Aorta (tissue), 5 donors: ENCODE data around the gene KCNQ1. TPM values are rescaled to one million over a fixed set of nuclear protein-coding genes. Genes with fewer than 3 reads are reported as not detected.

Experiments
- ATAC-seq: fragments of 200-7000 bp; cut with Tn5 transposase; one replicate; pipeline ENCODE4 v1.9.1; 2022; ENCODE audit warnings: moderate library complexity; ENCODE audit not compliant: low FRiP score
- DNase-seq, 2 donors: peaks; one replicate each; pipeline ENCODE4 v3.0.0-alpha.2; 2020
- H3K27ac ChIP-seq, 2 donors: one replicate each; pipeline ENCODE4 v1.5.1; 2013; ENCODE audit warnings: low read length in 2 of 2, mild to moderate bottlenecking in 2 of 2, moderate library complexity in 2 of 2, control low read depth in 1 of 2, inconsistent platforms in 1 of 2, low read depth in 1 of 2
- H3K27me3 ChIP-seq, 2 donors: one replicate each; pipeline ENCODE4 v1.6.1; 2013; ENCODE audit warnings: control low read depth in 1 of 2, low read length in 1 of 2, mild to moderate bottlenecking in 1 of 2, moderate library complexity in 1 of 2; ENCODE audit not compliant: insufficient read depth in 2 of 2, control insufficient read depth in 1 of 2
- H3K36me3 ChIP-seq, 2 donors: one replicate each; pipeline ENCODE4 v1.6.1; 2013; ENCODE audit warnings: control low read depth in 1 of 2, low read length in 1 of 2, mild to moderate bottlenecking in 1 of 2; ENCODE audit not compliant: insufficient read depth in 2 of 2, control insufficient read depth in 1 of 2
- H3K4me1 ChIP-seq, 2 donors: one replicate each; pipeline ENCODE4 v1.6.1; 2013; ENCODE audit warnings: low read length in 2 of 2, control low read depth in 1 of 2, mild to moderate bottlenecking in 1 of 2, moderate library complexity in 1 of 2; ENCODE audit not compliant: insufficient read depth in 2 of 2, control insufficient read depth in 1 of 2
- H3K4me3 ChIP-seq, 2 donors: one replicate each; pipeline ENCODE4 v1.5.1; 2013; ENCODE audit warnings: low read length in 2 of 2, control low read depth in 1 of 2, mild to moderate bottlenecking in 1 of 2
- H3K9me3 ChIP-seq: one replicate; pipeline ENCODE4 v1.6.1; 2013; ENCODE audit warnings: mild to moderate bottlenecking, low read length; ENCODE audit not compliant: control insufficient read depth
- WGBS, 2 donors: extraction: QIAGEN DNeasy Blood & Tissue Kit; methylation state at CpG; one replicate each; pipeline ENCODE4 v1.1.7; 2013; 5-methylcytosine and 5-hydroxymethylcytosine counted together
- intact Hi-C, 2 donors: fragments of 100-400 bp; cut with DNase I; formaldehyde crosslinking; loops; one replicate each; pipeline versions ENCODE4 v1.14.2 to v1.15.0; 2022
- polyA plus RNA-seq, 2 donors: library from polyadenylated mRNA; stranded (reverse); fragments of 200-250 nt; gene quantifications; one replicate each; pipeline ENCODE4 v1.2.3, GENCODE V29; 2013
- total RNA-seq, 2 donors: library from RNA; stranded (reverse); fragmentation: NEBNext Ultra II Directional; extraction: Animal tissue kit (Norgen Biotek cat#: 25700); gene quantifications; one replicate each; pipeline ENCODE4 v1.2.1, GENCODE V29; 2021
- donor health status: healthy with polysubstance abuse.
- donor health status: Bipolar disorder and iron deficiency.
- donor health status: DM: no; HTN: no; CAD: no.
- donor health status: DM: no; HTN: no; CAD: no.
- donor health status: DM: yes; HTN: yes; CAD: no.

KCNQ1 gene
- total and polyA plus RNA-seq, 4 donors = 0.67 to 11.5 (median 5.8) TPM

DNA sequence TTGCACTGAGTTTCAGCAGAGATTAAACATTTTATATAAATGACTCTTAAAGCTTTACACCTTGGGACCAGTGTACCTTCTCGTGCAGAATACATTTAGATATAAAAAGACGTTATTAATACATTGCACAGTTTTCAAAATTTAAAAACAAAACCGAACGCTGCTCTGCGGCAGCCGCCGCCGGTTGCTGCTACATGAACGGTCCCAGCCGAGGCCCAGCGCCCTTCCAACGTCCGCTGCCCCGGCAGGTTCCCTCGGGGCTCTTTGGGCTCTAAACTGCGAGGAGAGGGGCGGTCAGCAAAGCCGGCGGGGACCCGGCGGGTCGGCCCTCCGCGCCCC, 438.8 kb downstream of the KCNQ1 start:
- Histone ChIP-seq H3K27me3 (no peaks in the 10 kb centered on the region), H3K9me3 (no peaks in the 10 kb centered on the region), H3K27ac (no peak overlapping the region), H3K4me3 (peak overlapping the region; percentile 81 to 84), H3K36me3 (no peaks in the 10 kb centered on the region), H3K4me1 (no peaks in the 10 kb centered on the region)
- WGBS, 2 donors = 0 to 1% methylated on average over 24 of the region's 24 CpGs
- intact Hi-C loops = loop anchor here in 1 of 2 donors (5.0 kb wide), 2 partner anchors 106 to 176 kb away; no protein-coding TSS in a partner anchor
- DNase-seq (no peak), ATAC-seq (no peak)

DNA sequence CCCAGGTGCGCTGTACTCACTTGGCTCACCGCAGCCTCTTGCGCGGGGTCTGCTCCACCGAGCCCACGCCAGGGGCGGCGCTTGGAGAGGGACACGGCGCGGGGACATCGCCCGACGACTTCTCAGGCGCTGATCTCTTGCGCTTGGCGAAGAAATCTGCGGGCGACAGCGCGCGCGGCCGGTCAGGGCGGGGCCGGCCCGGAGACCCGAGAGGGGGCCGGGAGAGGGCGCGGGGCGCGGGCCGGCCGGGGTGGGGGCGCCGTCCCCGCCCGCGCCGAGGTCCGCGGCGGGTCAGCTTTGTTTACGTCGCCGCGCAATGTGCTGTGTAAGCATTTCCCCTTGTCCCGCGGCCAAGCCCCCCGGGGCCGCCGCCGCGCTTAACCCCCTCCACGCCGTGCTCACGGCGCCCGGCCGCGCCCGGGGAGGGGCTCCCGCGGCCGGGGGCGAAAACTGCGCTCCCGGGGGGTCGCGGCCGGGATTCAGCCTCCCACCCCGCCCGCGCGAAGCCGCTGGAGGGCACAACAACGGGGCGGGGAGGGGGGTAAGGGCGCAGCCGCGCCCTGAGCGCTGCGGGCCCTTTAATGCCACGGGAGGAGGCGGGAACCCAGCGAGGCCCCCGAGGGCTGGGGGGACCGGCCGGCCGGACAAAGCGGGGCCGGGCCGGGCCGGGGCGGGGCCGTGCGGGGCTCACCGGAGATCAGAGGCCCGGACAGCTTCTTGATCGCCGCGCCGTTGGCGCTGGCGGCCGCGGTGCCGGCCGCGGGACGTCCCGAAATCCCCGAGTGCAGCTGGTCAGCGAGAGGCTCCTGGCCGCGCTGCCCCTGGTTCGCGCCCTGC, 439.4 kb downstream of the KCNQ1 start:
- DNase-seq (peak in 1 of 2 donors; percentile 71), ATAC-seq (peak; percentile 19)
- no peaks in the 10 kb centered on the region for H3K4me1 ChIP-seq
- H3K9me3 ChIP-seq = no peaks in the 10 kb centered on the region
- H3K27ac ChIP-seq = peak overlapping the region in 1 of 2 donors; percentile 38
- H3K27me3 ChIP-seq = no peaks in the 10 kb centered on the region
- 1% methylated on average over 56 to 119 of the region's 119 CpGs for whole genome bisulfite sequencing, 2 donors
- no peaks in the 10 kb centered on the region for H3K36me3 ChIP-seq
- intact Hi-C loops = loop anchor here in 1 of 2 donors (5.0 kb wide), 2 partner anchors 107 to 177 kb away; no protein-coding TSS in a partner anchor
- H3K4me3 ChIP-seq = peak overlapping the region; percentile 81 to 84

- no peaks in the 10 kb centered on the region for H3K27me3 ChIP-seq
- H3K9me3 ChIP-seq = no peaks in the 10 kb centered on the region
- H3K4me3 ChIP-seq = peak overlapping the region; percentile 81 to 84
- WGBS, 2 donors = 0 to 1% methylated on average over 40 to 80 of the region's 80 CpGs
- ATAC-seq = peak; percentile 31
- intact Hi-C loops = loop anchor here in 1 of 2 donors (1.0 to 5.0 kb wide), 3 partner anchors 60 to 578 kb away; no protein-coding TSS in a partner anchor
- peak overlapping the region in 1 of 2 donors; percentile 55 for H3K27ac ChIP-seq
- DNase-seq = peak; percentile 72 to 87
- no peaks in the 10 kb centered on the region for H3K4me1 ChIP-seq
- H3K36me3 ChIP-seq = no peaks in the 10 kb centered on the region
Measured at GRCh38 chr11:2885017-2885677, 440.3 kb downstream of the KCNQ1 start.

DNA sequence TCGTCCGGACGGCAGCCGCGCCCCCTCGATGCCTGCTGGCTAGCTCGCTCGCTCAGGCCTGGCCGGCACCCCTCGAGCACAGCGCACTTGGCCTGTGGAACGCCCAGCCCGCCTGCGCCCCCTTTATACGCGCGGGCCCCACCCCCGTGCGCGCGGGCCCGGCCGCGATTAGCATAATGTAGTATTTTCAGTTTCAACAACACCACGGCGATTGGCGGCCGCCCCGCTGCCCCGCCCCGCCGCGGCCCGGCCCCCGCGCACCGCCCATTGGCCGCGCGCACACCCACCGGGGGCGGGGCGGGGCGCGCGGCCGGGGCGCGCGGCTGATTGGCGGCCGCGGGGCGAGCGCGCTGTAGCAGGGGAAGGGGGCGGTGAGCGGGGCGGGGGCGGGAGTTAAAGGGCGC, 440.9 kb downstream of the KCNQ1 start, which contains the start of gene CDKN1C:
TSS of gene CDKN1C (minus strand) at position 98 of the 404 bp plus-strand sequence. CDS start 319 bp downstream, outside the sequence.
- no peaks in the 10 kb centered on the region for H3K36me3 ChIP-seq
- H3K27ac ChIP-seq = peak within 1 kb of the TSS in 1 of 2 donors; percentile 55
- DNase-seq = peak; percentile 90 to 94
- H3K4me3 ChIP-seq = peak within 1 kb of the TSS; percentile 81 to 84
- intact Hi-C loops = loop anchor here in 1 of 2 donors (1.0 to 5.0 kb wide), 4 partner anchors 60 to 578 kb away; no protein-coding TSS in a partner anchor
- H3K27me3 ChIP-seq = no peaks in the 10 kb centered on the region
- WGBS, 2 donors = 1 to 2% methylated on average over 10 to 61 of the region's 61 CpGs
- H3K4me1 ChIP-seq = no peaks in the 10 kb centered on the region
- no peaks in the 10 kb centered on the region for H3K9me3 ChIP-seq
- ATAC-seq = peak; percentile 88

DNA sequence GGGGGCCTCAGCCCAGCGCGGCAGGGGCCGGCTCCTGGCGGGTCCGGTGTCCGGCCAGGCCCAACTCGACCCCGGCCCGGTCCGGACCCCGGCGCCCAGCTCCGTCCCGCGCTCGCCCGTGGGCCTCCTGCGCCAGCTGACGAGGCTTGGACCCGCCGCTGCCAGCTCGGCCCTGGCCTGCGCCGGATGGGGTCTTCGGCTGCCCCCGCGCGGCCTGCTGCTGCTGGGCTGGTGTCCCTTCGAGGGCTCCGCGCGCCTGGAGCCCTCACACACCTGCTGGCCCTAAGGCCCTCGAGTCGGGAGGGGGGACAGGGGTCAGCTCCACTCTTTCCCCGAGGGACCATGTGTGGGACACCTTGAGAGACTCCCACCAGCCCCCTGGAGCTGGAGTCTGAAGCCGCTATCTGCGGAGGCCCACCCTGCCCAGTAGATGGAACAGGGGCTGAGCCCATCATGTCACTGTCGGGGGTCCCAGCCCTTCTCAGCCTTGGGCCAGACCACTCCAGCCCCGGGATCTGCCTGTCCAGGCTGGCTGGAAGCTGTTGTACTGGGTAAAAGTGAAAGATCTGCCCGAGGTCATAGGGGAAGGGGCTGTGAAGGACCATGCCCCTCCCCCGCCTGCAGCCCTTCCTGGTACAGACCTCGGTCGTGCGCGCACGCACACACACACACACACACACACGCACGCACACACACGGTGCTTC, 441.5 kb downstream of the KCNQ1 start:
- intact Hi-C loops = loop anchor here in 1 of 2 donors (2.0 to 5.0 kb wide), 3 partner anchors 108 to 579 kb away; no protein-coding TSS in a partner anchor
- Histone ChIP-seq H3K4me3 (peak overlapping the region in 1 of 2 donors; percentile 18), H3K27me3 (no peaks in the 10 kb centered on the region), H3K36me3 (no peaks in the 10 kb centered on the region), H3K9me3 (no peaks in the 10 kb centered on the region), H3K4me1 (no peaks in the 10 kb centered on the region), H3K27ac (no peak overlapping the region)
- ATAC-seq = peak; percentile 6
- 14 to 18% methylated on average over 27 to 49 of the region's 49 CpGs for WGBS, 2 donors
- DNase-seq = peak in 1 of 2 donors; percentile 72

GRCh38 chr11:2886936-2887335, 442.1 kb downstream of the KCNQ1 start:
- WGBS, 2 donors = 81 to 90% methylated on average over 5 of the region's 5 CpGs
- no peak for DNase-seq
- no peaks in the 10 kb centered on the region for H3K9me3 ChIP-seq
- no peak overlapping the region for H3K4me3 ChIP-seq
- no peak overlapping the region for H3K27ac ChIP-seq
- ATAC-seq = no peak
- H3K36me3 ChIP-seq = no peaks in the 10 kb centered on the region
- intact Hi-C loops = loop anchor here in 1 of 2 donors (2.0 to 5.0 kb wide), 3 partner anchors 108 to 580 kb away; no protein-coding TSS in a partner anchor
- no peaks in the 10 kb centered on the region for H3K4me1 ChIP-seq
- H3K27me3 ChIP-seq = no peaks in the 10 kb centered on the region

- H3K4me1 ChIP-seq = no peaks in the 10 kb centered on the region
- ATAC-seq (no peak), DNase-seq (no peak)
- no peaks in the 10 kb centered on the region for H3K27me3 ChIP-seq
- no peak overlapping the region for H3K27ac ChIP-seq
- H3K36me3 ChIP-seq = no peaks in the 10 kb centered on the region
- intact Hi-C loops = loop anchor here in 1 of 2 donors (1.0 to 5.0 kb wide), 4 partner anchors 109 to 580 kb away; no protein-coding TSS in a partner anchor
- H3K9me3 ChIP-seq = no peaks in the 10 kb centered on the region
- H3K4me3 ChIP-seq = no peak overlapping the region
- 80 to 81% methylated on average over 11 of the region's 11 CpGs for WGBS, 2 donors
Measured at GRCh38 chr11:2887515-2888195, 442.8 kb downstream of the KCNQ1 start.
